ENCODE data around the gene NACA2.
"Not testable (repeated sequence)": the region's sequence is repeated elsewhere in the genome, so short reads cannot be mapped to it uniquely, and the experiment has no call there.

The NACA2 gene

GRCh38 chr17:61591018-61591417 lies at the start of gene NACA2:
Gene NACA2, minus strand, starts transcription at chr17:61591219. Its CDS starts 39 bp downstream, at chr17:61591180.
- H3K9me3 ChIP-seq (ENCODE audit: control insufficient read depth in 1 of 2, low read length in 2 of 2), result no peaks in the 10 kb centered on the region
- no peak within 1 kb of the TSS for H3K4me3 ChIP-seq (ENCODE audit: low read depth in 1 of 2, low read length in 2 of 2)
- no peak within 1 kb of the TSS for H3K27ac ChIP-seq (ENCODE audit: low read length)
- H3K36me3 ChIP-seq (ENCODE audit: control insufficient read depth in 1 of 2, insufficient read depth in 2 of 2, low read length in 2 of 2), result no peaks in the 10 kb centered on the region
- H3K4me1 ChIP-seq (ENCODE audit: control insufficient read depth in 1 of 2, insufficient read depth in 2 of 2, low read length in 2 of 2), result no peaks in the 10 kb centered on the region
- H3K27me3 ChIP-seq (ENCODE audit: low read depth, low read length), result no peaks in the 10 kb centered on the region

DNA sequence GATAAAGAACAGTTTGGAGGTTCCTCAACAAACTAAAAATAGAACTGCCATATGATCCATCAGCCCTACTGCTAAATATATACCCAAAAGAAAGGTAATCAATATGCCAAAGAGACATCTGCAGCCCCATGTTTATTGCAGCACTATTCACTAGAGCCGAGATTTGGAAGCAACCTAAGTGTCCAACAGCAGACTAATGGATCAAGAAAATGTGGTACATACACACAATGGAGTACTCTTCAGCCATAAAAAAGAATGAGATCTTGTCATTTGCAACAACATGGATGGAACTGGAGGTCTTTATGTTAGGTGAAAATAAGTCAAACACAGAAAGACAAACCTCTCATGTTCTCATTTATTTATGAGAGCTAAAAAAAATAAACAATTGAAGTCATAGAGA lies 48.8 kb upstream of the NACA2 start:
- Histone ChIP-seq H3K4me3 (ENCODE audit: low read depth in 1 of 2, low read length in 2 of 2) (no peak overlapping the region), H3K9me3 (ENCODE audit: control insufficient read depth in 1 of 2, low read length in 2 of 2) (peaks cover 0 to 6% of the 10 kb centered on the region in 2 donors), H3K36me3 (ENCODE audit: control insufficient read depth in 1 of 2, insufficient read depth in 2 of 2, low read length in 2 of 2) (no peaks in the 10 kb centered on the region), H3K27me3 (ENCODE audit: low read depth, low read length) (no peaks in the 10 kb centered on the region), H3K27ac (ENCODE audit: low read length) (no peak overlapping the region), H3K4me1 (ENCODE audit: control insufficient read depth in 1 of 2, insufficient read depth in 2 of 2, low read length in 2 of 2) (no peaks in the 10 kb centered on the region)

DNA sequence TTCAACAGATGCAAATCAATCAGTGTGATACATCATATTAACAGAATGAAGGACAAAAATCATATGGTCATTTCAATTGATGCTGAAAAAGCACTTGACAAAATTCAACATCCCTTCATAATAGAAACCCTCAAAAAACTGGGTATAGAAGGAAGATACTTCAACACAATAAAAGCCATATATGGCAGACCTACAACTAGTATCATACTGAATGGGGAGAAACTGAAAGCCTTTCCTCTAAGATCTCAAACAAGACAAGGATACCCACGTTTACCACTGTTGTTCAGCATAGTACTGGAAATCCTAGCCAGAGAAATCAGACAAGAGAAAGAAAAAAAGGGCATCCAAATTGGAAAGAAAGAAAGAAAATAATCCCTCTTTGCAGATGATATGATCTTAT lies 47.1 kb upstream of the NACA2 start:
- H3K4me1 ChIP-seq (ENCODE audit: control insufficient read depth in 1 of 2, insufficient read depth in 2 of 2, low read length in 2 of 2), result no peaks in the 10 kb centered on the region
- H3K9me3 ChIP-seq (ENCODE audit: control insufficient read depth in 1 of 2, low read length in 2 of 2), result peaks cover 0 to 6% of the 10 kb centered on the region in 2 donors

DNA sequence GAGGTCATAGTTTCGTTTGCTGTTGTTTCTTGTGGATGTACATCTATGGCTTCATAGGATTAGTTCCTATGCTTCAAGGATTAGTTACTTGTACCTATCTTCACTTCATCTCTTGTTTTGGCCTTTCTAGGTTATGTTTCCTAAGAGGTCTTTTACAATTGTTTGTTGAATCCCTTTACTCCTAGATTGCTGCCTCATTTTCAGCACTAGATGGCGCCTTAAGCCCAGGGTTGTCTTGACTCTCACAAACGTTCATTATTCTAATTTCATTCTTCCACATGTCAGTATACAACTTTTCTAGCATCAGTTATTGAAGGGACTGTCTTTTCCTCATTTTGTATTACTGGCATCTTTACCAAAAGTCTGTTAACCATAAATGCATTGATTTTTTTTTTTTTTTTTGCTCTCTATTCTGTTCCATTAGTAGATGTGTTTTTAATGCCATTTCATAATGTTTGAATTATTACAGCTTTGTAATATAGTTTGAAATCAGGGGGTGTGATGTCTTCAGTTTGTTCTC lies 45.0 kb upstream of the NACA2 start:
- Histone ChIP-seq H3K27ac (ENCODE audit: low read length) (no peak overlapping the region), H3K4me3 (ENCODE audit: low read depth in 1 of 2, low read length in 2 of 2) (no peak overlapping the region), H3K9me3 (ENCODE audit: control insufficient read depth in 1 of 2, low read length in 2 of 2) (peaks cover 0 to 6% of the 10 kb centered on the region in 2 donors), H3K27me3 (ENCODE audit: low read depth, low read length) (no peaks in the 10 kb centered on the region), H3K36me3 (ENCODE audit: control insufficient read depth in 1 of 2, insufficient read depth in 2 of 2, low read length in 2 of 2) (no peaks in the 10 kb centered on the region), H3K4me1 (ENCODE audit: control insufficient read depth in 1 of 2, insufficient read depth in 2 of 2, low read length in 2 of 2) (no peaks in the 10 kb centered on the region)

More for the DNA sequence above, 47.1 kb upstream of the NACA2 start:
- no peaks in the 10 kb centered on the region for H3K36me3 ChIP-seq (ENCODE audit: control insufficient read depth in 1 of 2, insufficient read depth in 2 of 2, low read length in 2 of 2)
- H3K27me3 ChIP-seq (ENCODE audit: low read depth, low read length), result no peaks in the 10 kb centered on the region
- H3K27ac ChIP-seq (ENCODE audit: low read length), result no peak overlapping the region
- H3K4me3 ChIP-seq (ENCODE audit: low read depth in 1 of 2, low read length in 2 of 2), result no peak overlapping the region

- Histone ChIP-seq H3K36me3 (ENCODE audit: control insufficient read depth in 1 of 2, insufficient read depth in 2 of 2, low read length in 2 of 2) (no peaks in the 10 kb centered on the region), H3K4me3 (ENCODE audit: low read depth in 1 of 2, low read length in 2 of 2) (no peak overlapping the region), H3K4me1 (ENCODE audit: control insufficient read depth in 1 of 2, insufficient read depth in 2 of 2, low read length in 2 of 2) (no peaks in the 10 kb centered on the region), H3K27ac (ENCODE audit: low read length) (no peak overlapping the region), H3K27me3 (ENCODE audit: low read depth, low read length) (no peaks in the 10 kb centered on the region), H3K9me3 (ENCODE audit: control insufficient read depth in 1 of 2, low read length in 2 of 2) (peaks cover 0 to 6% of the 10 kb centered on the region in 2 donors)
Observed at GRCh38 chr17:61634942-61635538, 44.0 kb upstream of the NACA2 start.

DNA sequence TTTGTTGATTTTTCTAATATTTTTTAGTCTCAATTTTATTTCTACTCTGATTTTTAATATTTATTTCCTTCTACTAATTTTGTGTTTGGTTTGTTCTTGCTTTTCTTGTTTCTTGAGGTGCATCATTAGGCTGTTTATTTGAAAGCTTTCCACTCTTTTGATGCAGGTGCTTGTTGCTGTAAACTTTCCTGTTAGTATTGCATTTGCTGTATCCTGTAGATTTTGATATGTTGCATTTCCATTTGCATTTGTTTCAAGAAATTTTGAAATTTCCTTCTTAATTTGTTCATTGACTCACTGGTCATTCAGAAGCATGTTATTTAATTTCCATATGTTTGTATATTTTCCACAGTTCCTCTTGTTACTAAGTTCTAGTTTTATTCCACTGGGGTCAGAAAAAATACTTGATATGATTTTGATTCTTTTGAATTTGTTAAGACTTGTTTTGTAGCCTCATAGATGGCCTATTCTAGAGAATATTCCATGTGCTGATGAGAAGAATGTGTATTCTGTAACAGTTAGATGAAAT lies 43.1 kb upstream of the NACA2 start:
- peaks cover 0 to 6% of the 10 kb centered on the region in 2 donors for H3K9me3 ChIP-seq (ENCODE audit: control insufficient read depth in 1 of 2, low read length in 2 of 2)
- H3K4me3 ChIP-seq (ENCODE audit: low read depth in 1 of 2, low read length in 2 of 2), result no peak overlapping the region
- no peaks in the 10 kb centered on the region for H3K27me3 ChIP-seq (ENCODE audit: low read depth, low read length)
- no peaks in the 10 kb centered on the region for H3K4me1 ChIP-seq (ENCODE audit: control insufficient read depth in 1 of 2, insufficient read depth in 2 of 2, low read length in 2 of 2)
- no peak overlapping the region for H3K27ac ChIP-seq (ENCODE audit: low read length)
- no peaks in the 10 kb centered on the region for H3K36me3 ChIP-seq (ENCODE audit: control insufficient read depth in 1 of 2, insufficient read depth in 2 of 2, low read length in 2 of 2)

GRCh38 chr17:61632826-61633225 lies 41.8 kb upstream of the NACA2 start:
- Histone ChIP-seq H3K27ac (ENCODE audit: low read length) (no peak overlapping the region), H3K27me3 (ENCODE audit: low read depth, low read length) (no peaks in the 10 kb centered on the region), H3K36me3 (ENCODE audit: control insufficient read depth in 1 of 2, insufficient read depth in 2 of 2, low read length in 2 of 2) (no peaks in the 10 kb centered on the region), H3K9me3 (ENCODE audit: control insufficient read depth in 1 of 2, low read length in 2 of 2) (peaks cover 0 to 6% of the 10 kb centered on the region in 2 donors), H3K4me3 (ENCODE audit: low read depth in 1 of 2, low read length in 2 of 2) (no peak overlapping the region), H3K4me1 (ENCODE audit: control insufficient read depth in 1 of 2, insufficient read depth in 2 of 2, low read length in 2 of 2) (no peaks in the 10 kb centered on the region)

GRCh38 chr17:61631800-61632199 lies 40.8 kb upstream of the NACA2 start:
- H3K27me3 ChIP-seq (ENCODE audit: low read depth, low read length), result no peaks in the 10 kb centered on the region
- no peak overlapping the region for H3K4me3 ChIP-seq (ENCODE audit: low read depth in 1 of 2, low read length in 2 of 2)
- H3K9me3 ChIP-seq (ENCODE audit: control insufficient read depth in 1 of 2, low read length in 2 of 2), result peaks cover 0 to 6% of the 10 kb centered on the region in 2 donors
- no peaks in the 10 kb centered on the region for H3K4me1 ChIP-seq (ENCODE audit: control insufficient read depth in 1 of 2, insufficient read depth in 2 of 2, low read length in 2 of 2)
- H3K27ac ChIP-seq (ENCODE audit: low read length), result no peak overlapping the region
- H3K36me3 ChIP-seq (ENCODE audit: control insufficient read depth in 1 of 2, insufficient read depth in 2 of 2, low read length in 2 of 2), result no peaks in the 10 kb centered on the region

- H3K4me3 ChIP-seq (ENCODE audit: low read depth in 1 of 2, low read length in 2 of 2); H3K27ac ChIP-seq (ENCODE audit: low read length); H3K27me3 ChIP-seq (ENCODE audit: low read depth, low read length); H3K9me3 ChIP-seq (ENCODE audit: control insufficient read depth in 1 of 2, low read length in 2 of 2); H3K4me1 ChIP-seq (ENCODE audit: control insufficient read depth in 1 of 2, insufficient read depth in 2 of 2, low read length in 2 of 2); H3K36me3 ChIP-seq (ENCODE audit: control insufficient read depth in 1 of 2, insufficient read depth in 2 of 2, low read length in 2 of 2): not testable (repeated sequence)
Observed at GRCh38 chr17:61628158-61628557, 37.1 kb upstream of the NACA2 start.

- Histone ChIP-seq H3K4me1 (ENCODE audit: control insufficient read depth in 1 of 2, insufficient read depth in 2 of 2, low read length in 2 of 2) (no peaks in the 10 kb centered on the region), H3K27ac (ENCODE audit: low read length) (no peak overlapping the region), H3K4me3 (ENCODE audit: low read depth in 1 of 2, low read length in 2 of 2) (no peak overlapping the region), H3K27me3 (ENCODE audit: low read depth, low read length) (no peaks in the 10 kb centered on the region), H3K36me3 (ENCODE audit: control insufficient read depth in 1 of 2, insufficient read depth in 2 of 2, low read length in 2 of 2) (no peaks in the 10 kb centered on the region), H3K9me3 (ENCODE audit: control insufficient read depth in 1 of 2, low read length in 2 of 2) (no peaks in the 10 kb centered on the region)
Observed at GRCh38 chr17:61627658-61628057, 36.6 kb upstream of the NACA2 start.

GRCh38 chr17:61627125-61627524 lies 36.1 kb upstream of the NACA2 start:
- H3K4me1 ChIP-seq (ENCODE audit: control insufficient read depth in 1 of 2, insufficient read depth in 2 of 2, low read length in 2 of 2), result no peaks in the 10 kb centered on the region
- H3K9me3 ChIP-seq (ENCODE audit: control insufficient read depth in 1 of 2, low read length in 2 of 2), result no peaks in the 10 kb centered on the region
- H3K27ac ChIP-seq (ENCODE audit: low read length), result no peak overlapping the region
- no peak overlapping the region for H3K4me3 ChIP-seq (ENCODE audit: low read depth in 1 of 2, low read length in 2 of 2)
- H3K36me3 ChIP-seq (ENCODE audit: control insufficient read depth in 1 of 2, insufficient read depth in 2 of 2, low read length in 2 of 2), result no peaks in the 10 kb centered on the region
- H3K27me3 ChIP-seq (ENCODE audit: low read depth, low read length), result no peaks in the 10 kb centered on the region

DNA sequence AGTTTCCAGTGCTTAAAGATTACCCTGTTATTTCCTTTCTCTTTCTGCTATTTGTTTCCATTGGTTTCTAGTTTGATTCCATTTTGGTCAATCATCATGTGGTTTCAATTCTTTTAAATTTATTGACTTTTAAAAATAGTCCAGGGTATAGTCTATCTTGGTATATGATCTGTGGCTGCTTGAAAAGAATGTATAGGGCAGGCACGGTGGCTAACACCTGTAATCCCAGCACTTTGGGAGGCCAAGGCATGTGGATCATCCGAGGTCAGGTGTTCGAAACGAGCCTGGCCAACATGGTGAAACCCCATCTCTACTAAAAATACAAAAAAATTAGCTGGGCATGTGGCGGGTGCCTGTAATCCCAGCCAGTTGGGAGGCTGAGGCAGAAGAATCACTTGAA lies 34.5 kb upstream of the NACA2 start:
- H3K4me1 ChIP-seq (ENCODE audit: control insufficient read depth in 1 of 2, insufficient read depth in 2 of 2, low read length in 2 of 2), result no peaks in the 10 kb centered on the region
- H3K4me3 ChIP-seq (ENCODE audit: low read depth in 1 of 2, low read length in 2 of 2), result no peak overlapping the region
- H3K9me3 ChIP-seq (ENCODE audit: control insufficient read depth in 1 of 2, low read length in 2 of 2), result no peaks in the 10 kb centered on the region
- H3K27me3 ChIP-seq (ENCODE audit: low read depth, low read length), result no peaks in the 10 kb centered on the region
- H3K27ac ChIP-seq (ENCODE audit: low read length), result no peak overlapping the region
- H3K36me3 ChIP-seq (ENCODE audit: control insufficient read depth in 1 of 2, insufficient read depth in 2 of 2, low read length in 2 of 2), result no peaks in the 10 kb centered on the region
